ENCODE data around the gene CHST11. TPM values are rescaled to one million over a fixed set of nuclear protein-coding genes. Genes with fewer than 3 reads are reported as not detected.

The CHST11 gene
- total RNA-seq, 4 donors from 2014 or later: 5.7 to 15.7 (median 7.1) TPM

DNA sequence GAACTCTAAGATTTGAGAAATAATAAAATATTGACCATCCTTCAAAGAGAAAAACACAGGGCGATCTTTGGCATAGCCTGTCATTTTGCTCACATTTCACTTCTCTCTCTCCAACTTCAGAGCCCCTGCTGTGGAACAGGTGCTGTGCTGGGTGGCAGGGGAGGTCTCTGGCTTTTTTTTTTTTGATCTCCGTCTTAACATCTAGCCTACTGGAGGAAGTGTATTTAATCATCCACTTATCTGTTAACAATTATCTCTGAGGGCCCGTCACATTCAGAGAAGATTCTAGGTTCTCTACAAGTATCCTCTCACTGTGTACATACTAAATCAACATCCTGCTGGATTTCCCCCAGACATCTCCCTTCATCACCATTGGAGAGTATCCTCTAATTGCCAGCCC lies 34.1 kb downstream of the CHST11 start:
- H3K27me3 ChIP-seq: no peaks in the 10 kb centered on the region

DNA sequence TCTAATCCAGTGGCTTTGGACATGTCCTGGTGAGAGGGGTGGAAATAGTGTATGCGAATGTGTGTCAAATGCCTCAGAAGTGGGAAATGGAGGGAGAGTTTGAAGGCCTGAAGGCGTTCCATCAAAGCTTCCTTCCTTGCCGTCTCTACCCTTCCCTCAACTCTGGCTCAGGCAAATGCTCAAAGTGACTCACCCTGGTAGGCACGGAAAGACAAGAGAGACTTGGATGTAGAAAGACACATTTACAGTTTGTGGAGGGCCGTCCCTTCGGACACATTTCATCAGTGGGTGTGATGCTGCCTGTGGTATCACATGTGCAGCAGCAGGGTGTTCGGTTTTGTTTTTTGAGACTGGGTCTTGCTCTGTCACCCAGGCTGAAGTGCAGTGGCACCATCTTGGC lies 36.7 kb downstream of the CHST11 start:
- intact Hi-C loops (cut with DNase I): no loop called here
- peaks cover 0 to 14% (median 4%) of the 10 kb centered on the region in 4 donors for H3K4me1 ChIP-seq
- no peak for DNase-seq (ENCODE audit: extremely low spot score)
- H3K27ac ChIP-seq (replicated peaks in 1 of 4): no peak overlapping the region
- H3K4me3 ChIP-seq: no peak overlapping the region
- no peaks in the 10 kb centered on the region for H3K9me3 ChIP-seq
- 91% methylated on average over 6 of the region's 7 CpGs for WGBS
- TF ChIP-seq POLR2AphosphoS5 (IDR thresholded peaks at IDR 0.05) (no peak), EP300 (IDR thresholded peaks at IDR 0.05) (no peak), POLR2A (IDR thresholded peaks at IDR 0.05; ENCODE audit: low read depth) (no peak)
- TF ChIP-seq, protein P1, sequence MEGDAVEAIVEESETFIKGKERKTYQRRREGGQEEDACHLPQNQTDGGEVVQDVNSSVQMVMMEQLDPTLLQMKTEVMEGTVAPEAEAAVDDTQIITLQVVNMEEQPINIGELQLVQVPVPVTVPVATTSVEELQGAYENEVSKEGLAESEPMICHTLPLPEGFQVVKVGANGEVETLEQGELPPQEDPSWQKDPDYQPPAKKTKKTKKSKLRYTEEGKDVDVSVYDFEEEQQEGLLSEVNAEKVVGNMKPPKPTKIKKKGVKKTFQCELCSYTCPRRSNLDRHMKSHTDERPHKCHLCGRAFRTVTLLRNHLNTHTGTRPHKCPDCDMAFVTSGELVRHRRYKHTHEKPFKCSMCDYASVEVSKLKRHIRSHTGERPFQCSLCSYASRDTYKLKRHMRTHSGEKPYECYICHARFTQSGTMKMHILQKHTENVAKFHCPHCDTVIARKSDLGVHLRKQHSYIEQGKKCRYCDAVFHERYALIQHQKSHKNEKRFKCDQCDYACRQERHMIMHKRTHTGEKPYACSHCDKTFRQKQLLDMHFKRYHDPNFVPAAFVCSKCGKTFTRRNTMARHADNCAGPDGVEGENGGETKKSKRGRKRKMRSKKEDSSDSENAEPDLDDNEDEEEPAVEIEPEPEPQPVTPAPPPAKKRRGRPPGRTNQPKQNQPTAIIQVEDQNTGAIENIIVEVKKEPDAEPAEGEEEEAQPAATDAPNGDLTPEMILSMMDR (IDR thresholded peaks at IDR 0.05): no peak
- H3K27me3 ChIP-seq: no peaks in the 10 kb centered on the region
- no peaks in the 10 kb centered on the region for H3K36me3 ChIP-seq

More for the DNA sequence above, 34.1 kb downstream of the CHST11 start:
- 88% methylated on average over 3 of the region's 3 CpGs for WGBS
- H3K4me1 ChIP-seq: peaks cover 0 to 21% (median 18%) of the 10 kb centered on the region in 4 donors
- no peaks in the 10 kb centered on the region for H3K36me3 ChIP-seq
- intact Hi-C loops (cut with DNase I): no loop called here
- DNase-seq (ENCODE audit: extremely low spot score): no peak
- no peaks in the 10 kb centered on the region for H3K9me3 ChIP-seq
- TF ChIP-seq EP300 (IDR thresholded peaks at IDR 0.05): no peak
- TF ChIP-seq POLR2AphosphoS5 (IDR thresholded peaks at IDR 0.05): no peak
- TF ChIP-seq, protein P1 (IDR thresholded peaks at IDR 0.05): no peak
- TF ChIP-seq POLR2A (IDR thresholded peaks at IDR 0.05; ENCODE audit: low read depth): no peak
- H3K4me3 ChIP-seq: no peak overlapping the region
- H3K27ac ChIP-seq (replicated peaks in 1 of 4): no peak overlapping the region

GRCh38 chr12:104494137-104494792 lies 37.5 kb downstream of the CHST11 start:
- Histone ChIP-seq H3K27ac (replicated peaks in 1 of 4) (peak overlapping the region in 1 of 4 donors; percentile 39), H3K4me1 (peaks cover 0 to 14% (median 4%) of the 10 kb centered on the region in 4 donors), H3K27me3 (no peaks in the 10 kb centered on the region), H3K36me3 (no peaks in the 10 kb centered on the region), H3K9me3 (no peaks in the 10 kb centered on the region), H3K4me3 (no peak overlapping the region)
- TF ChIP-seq EP300 (IDR thresholded peaks at IDR 0.05) (no peak), POLR2A (IDR thresholded peaks at IDR 0.05; ENCODE audit: low read depth) (no peak), POLR2AphosphoS5 (IDR thresholded peaks at IDR 0.05) (no peak)
- TF ChIP-seq, protein P1 (IDR thresholded peaks at IDR 0.05): no peak
- DNase-seq (ENCODE audit: extremely low spot score): no peak
- intact Hi-C loops (cut with DNase I): no loop called here
- WGBS: 76% methylated on average over 11 of the region's 13 CpGs

GRCh38 chr12:104494793-104495158 lies 38.0 kb downstream of the CHST11 start:
- H3K9me3 ChIP-seq: no peaks in the 10 kb centered on the region
- H3K36me3 ChIP-seq: no peaks in the 10 kb centered on the region
- peaks cover 0 to 14% (median 4%) of the 10 kb centered on the region in 4 donors for H3K4me1 ChIP-seq
- H3K27ac ChIP-seq (replicated peaks in 1 of 4): peak overlapping the region in 1 of 4 donors; percentile 39
- TF ChIP-seq EP300 (IDR thresholded peaks at IDR 0.05) (no peak), POLR2AphosphoS5 (IDR thresholded peaks at IDR 0.05) (no peak), POLR2A (IDR thresholded peaks at IDR 0.05; ENCODE audit: low read depth) (no peak)
- TF ChIP-seq, protein P1 (IDR thresholded peaks at IDR 0.05): no peak
- WGBS: 82% methylated on average over 5 of the region's 5 CpGs
- H3K27me3 ChIP-seq: no peaks in the 10 kb centered on the region
- no peak for DNase-seq (ENCODE audit: extremely low spot score)
- H3K4me3 ChIP-seq: no peak overlapping the region
- intact Hi-C loops (cut with DNase I): no loop called here

DNA sequence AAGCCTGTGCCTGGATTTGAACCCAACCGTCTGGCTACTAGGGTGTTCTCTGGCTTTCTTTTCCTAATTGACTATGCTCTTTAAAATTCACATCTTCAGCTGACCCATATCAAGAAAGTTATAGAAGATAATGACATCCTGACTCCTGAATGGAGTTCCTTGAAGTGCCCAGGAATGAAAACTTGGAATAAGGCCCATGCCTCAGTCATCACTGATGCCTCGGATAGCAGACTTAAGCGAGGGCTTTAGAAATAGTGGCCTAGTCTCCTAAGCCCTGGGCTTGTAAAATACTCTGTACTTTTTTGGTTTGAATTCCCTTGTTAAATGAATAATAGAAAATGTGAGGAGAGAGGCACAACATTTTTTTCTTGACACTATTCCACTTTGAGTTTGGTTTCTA lies 39.0 kb downstream of the CHST11 start:
- Histone ChIP-seq H3K4me3 (no peak overlapping the region), H3K36me3 (no peaks in the 10 kb centered on the region), H3K9me3 (no peaks in the 10 kb centered on the region), H3K27me3 (no peaks in the 10 kb centered on the region), H3K4me1 (peaks cover 0 to 14% (median 4%) of the 10 kb centered on the region in 4 donors), H3K27ac (replicated peaks in 1 of 4) (no peak overlapping the region)
- no peak for TF ChIP-seq POLR2AphosphoS5 (IDR thresholded peaks at IDR 0.05)
- no peak for TF ChIP-seq POLR2A (IDR thresholded peaks at IDR 0.05; ENCODE audit: low read depth)
- no peak for TF ChIP-seq EP300 (IDR thresholded peaks at IDR 0.05)
- TF ChIP-seq, protein P1 (IDR thresholded peaks at IDR 0.05): no peak
- intact Hi-C loops (cut with DNase I): no loop called here
- WGBS: 82% methylated on average over 3 of the region's 3 CpGs
- no peak for DNase-seq (ENCODE audit: extremely low spot score)

Data from esophagus muscularis mucosa (tissue), 4 donors.